Stimulated activated CD8-positive, alpha-beta memory T cell treated with anti-CD3 and anti-CD28 coated beads, Interleukin-7, amount 100 ng/mL, for 1 hour (primary cell): ENCODE data around the gene CPXM2.

Experiments
- DNase-seq, 2 donors: peaks; one replicate each; pipeline ENCODE4 v3.0.0-alpha.2; 2020; ENCODE audit warnings: low read depth in 2 of 2

Gene CPXM2

DNA sequence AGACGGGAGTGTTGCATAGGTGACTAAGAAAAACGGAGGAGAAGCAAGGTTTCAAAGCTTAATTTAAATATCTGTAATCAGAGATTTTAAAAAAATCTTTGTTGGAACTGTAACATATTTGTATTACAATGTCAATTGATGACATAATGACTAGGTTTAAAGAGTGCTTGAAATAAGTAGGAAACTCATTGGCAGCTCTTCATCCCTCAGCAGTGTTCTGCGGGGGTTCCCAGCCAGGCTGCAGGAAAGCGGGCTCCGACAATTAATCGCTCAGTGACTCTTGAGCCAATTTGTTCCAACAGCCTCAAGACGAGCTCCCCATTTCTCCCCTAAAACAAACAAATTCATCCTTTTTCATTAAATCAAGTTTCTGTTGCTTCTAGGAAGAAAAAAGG lies 22.6 kb downstream of the CPXM2 start:
- DNase-seq: no peak

DNA sequence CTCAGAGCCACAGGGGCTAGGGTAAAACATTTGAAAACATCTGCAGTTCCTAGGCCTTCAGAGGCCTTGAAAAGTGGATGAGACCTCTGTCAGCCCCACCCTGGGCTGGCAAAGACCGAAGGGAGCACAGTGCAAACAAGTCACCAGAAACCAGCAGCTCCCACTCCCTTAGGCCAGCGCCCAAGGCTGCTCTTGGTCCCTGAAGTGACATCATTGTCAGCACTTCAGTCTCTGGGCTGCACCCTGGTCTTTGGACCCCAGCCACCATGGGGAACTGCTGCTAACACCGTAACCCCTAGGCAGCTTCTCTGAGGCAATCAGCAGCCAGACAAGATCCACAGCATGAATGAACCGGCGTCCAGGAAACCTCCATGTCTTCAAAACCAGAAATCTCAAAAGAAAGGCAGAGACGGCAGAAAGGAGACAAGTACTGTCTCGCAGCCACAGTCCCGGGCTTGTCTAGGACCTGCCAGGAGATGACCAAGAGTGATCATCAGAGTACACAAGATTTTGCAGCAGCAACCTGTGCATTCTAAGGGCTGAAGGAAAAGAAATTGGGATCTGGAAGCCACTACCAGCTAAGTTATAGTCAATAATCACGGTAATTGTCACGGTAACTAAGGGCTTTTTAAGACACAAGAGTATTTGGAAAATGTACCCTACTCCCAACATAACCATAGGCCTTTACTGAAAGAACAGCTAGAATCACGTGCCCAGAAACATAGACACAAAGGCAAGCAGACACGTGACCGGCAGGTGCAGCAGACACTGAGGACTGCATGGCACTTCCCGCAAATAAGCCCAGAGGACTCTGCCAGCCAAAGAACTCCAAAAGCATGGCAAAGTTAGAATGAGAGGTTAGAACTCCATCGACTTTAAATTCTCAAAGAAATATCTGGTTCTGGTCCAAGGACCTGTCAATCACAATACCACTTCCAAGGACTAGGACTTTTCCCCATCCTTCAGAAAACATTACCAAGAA lies 23.3 kb downstream of the CPXM2 start:
- no peak for DNase-seq

DNA sequence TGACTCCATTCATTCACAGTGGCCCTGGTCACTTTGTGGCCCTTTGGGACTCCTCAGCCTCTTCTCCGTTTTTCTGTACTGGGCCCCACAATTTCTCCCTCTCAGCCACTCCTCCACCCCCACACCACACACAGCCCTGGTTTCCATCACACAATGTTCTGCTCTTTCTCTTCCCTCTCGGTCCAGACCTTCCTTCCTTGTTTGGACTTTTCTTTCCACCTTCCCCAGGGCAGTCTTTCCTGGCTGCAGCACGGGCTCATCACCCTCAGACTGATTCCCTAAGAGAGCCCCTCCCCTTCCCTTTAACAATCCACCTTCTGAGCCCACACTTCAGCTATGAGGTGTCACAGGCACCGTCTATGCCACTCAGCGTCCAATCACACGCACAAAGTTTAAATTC lies 25.7 kb downstream of the CPXM2 start:
- DNase-seq: no peak

GRCh38 chr10:123865350-123865749 lies 26.3 kb downstream of the CPXM2 start:
- DNase-seq: no peak

GRCh38 chr10:123864923-123865322 lies 26.7 kb downstream of the CPXM2 start:
- no peak for DNase-seq

- no peak for DNase-seq
These were observed 27.7 kb downstream of the CPXM2 start for GRCh38 chr10:123863721-123864482.

DNA sequence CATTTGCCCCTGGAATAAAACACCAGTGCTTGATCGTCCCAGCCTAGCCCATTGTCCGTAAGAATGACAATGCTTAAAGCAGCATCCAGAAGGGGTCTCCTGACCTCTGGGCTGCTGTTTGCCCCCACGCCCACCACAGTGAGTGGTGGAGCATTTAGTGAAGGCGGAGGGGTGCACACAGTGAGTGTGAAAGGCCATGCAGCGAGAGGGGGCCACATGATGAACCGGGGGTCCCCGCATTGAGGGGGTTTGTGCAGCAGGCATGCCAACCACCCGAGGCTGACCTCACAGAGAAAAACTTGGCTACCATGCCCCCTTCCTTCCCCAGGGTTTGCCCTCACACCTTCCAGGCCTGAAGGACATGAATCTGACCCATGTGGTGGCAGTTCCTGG lies 28.4 kb downstream of the CPXM2 start:
- DNase-seq: no peak

DNA sequence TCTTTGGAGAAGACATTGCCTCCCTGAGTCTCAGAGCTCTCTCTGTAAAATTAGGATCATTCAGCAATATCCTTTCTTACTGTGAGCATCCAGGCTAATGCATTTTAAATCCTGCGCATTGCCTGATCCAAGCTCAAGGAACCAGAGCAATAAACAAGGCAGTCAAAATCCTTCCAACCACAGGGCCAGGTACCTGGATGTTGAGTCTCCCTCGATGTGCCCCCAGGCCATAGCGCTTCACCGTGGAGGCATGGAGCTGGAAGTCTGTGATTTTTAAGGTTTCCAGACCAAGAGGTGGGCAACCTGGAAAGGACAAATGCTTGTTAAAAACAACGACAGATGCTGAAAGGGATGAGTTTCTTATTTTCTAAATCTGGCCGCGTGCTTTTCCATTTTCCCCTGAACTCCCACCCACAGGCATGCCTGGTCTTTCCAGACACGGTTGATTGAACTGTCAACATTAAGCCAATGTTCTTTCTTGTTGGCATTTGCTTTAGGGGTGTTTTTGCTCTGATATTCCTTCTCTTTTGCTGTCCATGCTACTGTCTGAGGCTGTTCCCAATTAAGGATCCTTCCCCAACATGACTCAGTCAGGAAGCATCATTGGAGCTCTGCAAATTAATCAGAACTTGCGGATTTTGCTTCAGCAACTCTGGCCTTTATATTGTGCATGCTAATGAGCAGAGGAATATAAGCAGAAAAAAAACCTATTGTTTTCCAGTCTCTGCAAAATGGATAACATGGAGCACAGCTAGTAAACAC lies 29.0 kb downstream of the CPXM2 start:
- no peak for DNase-seq

- DNase-seq: no peak
These were observed 30.8 kb downstream of the CPXM2 start for GRCh38 chr10:123860856-123861255.

GRCh38 chr10:123860209-123860608 lies 31.4 kb downstream of the CPXM2 start:
- DNase-seq: no peak

- no peak for DNase-seq
These were observed 32.0 kb downstream of the CPXM2 start for GRCh38 chr10:123859653-123860050.

DNA sequence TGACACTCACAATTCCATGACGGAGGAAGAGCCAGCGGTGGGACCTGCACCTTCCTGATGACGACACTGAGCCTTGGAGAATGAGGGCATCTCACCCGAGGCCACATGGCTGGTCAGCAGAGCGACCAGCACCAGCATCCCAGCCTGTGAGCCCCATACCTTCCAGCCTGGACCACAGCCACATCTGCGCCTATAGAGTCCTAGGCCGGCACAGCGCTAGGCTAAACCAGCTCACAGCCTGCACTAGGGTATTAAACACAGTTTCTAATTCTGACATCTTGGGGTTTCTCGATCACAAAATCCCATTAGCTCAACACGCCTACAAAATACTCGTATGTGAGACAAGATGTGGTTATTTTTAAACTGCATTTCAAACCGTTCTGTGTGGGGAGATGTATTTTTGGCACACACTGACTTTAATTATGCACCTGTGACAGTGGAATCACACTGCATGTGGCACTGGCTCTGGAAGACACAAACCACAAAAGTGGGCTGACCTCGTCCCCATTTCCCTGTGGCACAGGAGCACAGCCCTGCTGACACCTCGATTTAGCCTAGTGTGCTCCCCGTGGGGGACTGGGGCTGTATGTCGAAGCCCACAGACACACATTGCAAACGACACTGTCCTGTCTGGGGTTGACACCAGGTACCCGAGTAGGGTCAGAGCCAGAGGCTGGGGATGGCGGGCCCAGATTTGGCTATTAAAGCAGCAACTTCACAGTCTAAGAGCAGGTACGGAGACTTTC lies 32.5 kb downstream of the CPXM2 start:
- no peak for DNase-seq

GRCh38 chr10:123858077-123858681 lies 33.4 kb downstream of the CPXM2 start:
- DNase-seq: no peak

DNA sequence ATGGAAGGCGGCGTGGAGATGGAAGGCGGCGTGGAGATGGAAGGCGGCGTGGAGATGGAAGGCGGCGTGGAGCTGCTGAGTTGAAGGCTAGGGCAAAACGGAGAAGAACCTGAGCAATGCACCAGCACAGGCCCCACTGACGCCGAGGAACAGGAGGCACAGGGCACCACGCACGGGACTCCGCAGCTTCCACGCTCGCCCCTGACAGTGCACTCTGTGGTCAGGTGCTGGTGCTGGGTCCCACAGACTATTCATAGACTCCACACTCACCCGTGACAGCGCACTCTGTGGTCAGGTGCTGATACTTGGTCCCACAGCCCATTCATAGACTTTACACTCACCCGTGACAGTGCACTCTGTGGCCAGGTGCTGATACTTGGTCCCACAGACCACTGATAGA lies 34.0 kb downstream of the CPXM2 start:
- DNase-seq: no peak

DNA sequence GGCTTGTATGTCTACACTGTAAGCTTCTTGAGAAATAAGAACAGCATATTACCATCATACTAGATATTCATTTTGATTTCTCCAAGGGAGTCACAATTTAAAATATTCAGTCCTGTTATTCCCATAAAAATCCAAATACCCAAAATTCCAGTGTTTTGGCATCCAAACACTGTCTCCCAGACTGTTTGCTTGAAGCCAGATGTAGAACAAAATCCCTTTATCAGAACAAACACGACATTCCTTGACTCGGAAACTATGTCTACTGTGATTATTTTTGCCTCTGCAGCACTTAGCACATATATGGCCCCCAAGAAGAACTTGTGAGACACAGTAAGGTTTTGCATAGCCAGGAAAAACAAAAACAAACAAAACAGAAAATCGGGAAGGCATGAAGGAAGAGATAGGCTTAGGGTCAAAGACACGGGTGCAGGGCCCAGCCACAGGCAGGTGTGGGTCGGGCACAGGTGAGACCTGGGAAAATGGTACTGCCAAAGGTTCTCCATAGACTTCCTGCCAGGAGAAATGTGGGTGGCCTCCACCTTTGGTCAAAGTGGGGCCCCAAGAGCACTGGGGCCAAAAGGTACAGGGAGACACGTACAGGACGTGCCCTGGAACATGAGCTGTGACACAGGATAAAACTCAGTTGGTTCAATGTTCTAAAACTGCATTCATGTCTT lies 36.5 kb downstream of the CPXM2 start:
- DNase-seq: no peak

- DNase-seq: no peak
These were observed 37.1 kb downstream of the CPXM2 start for GRCh38 chr10:123854498-123854897.

- no peak for DNase-seq
These were observed 37.6 kb downstream of the CPXM2 start for GRCh38 chr10:123854003-123854402.

DNA sequence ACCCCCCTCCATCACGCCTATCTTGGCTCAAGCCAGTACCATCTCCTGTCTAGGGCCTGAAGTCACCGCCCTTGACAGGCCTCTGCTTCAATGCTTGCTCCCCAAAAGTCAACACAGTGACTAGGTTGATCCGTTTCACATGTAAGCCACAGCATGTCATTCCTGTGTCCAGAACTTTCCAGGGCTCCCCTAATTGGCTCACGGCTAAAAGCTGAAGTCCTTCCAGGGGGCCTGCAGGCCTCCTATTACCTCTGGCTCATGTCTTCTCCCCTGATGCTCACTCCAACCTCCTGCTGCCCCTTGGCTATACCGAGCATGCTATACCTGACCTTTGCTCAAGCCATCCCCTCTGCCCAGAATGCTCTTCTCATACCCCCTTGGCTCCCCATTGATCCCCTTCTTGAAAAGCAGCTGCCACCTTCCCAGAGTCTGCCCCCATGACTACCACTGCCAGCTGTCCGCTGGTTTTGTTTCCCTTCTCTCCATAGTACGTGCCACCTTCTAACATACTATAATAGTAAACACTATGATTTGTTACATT lies 39.1 kb downstream of the CPXM2 start:
- DNase-seq: no peak

GRCh38 chr10:123848564-123849457 lies 42.8 kb downstream of the CPXM2 start:
- DNase-seq: no peak
